Measurements from ENCODE around the gene NHS. TPM values are rescaled to one million over a fixed set of nuclear protein-coding genes. Genes with fewer than 3 reads are reported as not detected.

The NHS gene
- total and polyA plus RNA-seq, 2 of the 4 experiments (the other 2 are of a cell fraction), result 0.36 to 0.90 TPM

DNA sequence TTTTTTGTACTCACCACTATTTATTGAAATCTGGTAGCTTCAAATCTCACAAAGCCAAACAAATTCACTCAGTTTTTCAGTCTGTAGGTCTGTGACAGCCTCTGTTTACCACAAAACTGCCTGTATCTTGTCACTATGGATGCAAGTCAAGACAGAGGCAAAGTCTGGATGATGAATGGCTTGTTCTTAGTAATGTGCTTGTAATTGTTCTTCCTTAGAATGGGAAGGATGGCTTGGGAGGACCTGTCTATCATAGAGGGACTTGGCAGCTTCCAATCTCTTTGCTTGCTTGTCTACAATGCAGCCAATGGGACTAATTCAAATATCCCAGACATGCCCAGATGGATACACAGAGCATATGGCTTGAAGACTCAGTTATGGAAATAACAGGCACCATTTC, 221.1 kb downstream of the NHS start:
- Histone ChIP-seq H3K4ac (ENCODE audit: low read depth, low read length) (peak overlapping the region; percentile 5; the same call in 1 of the 2 replicates), H3K4me1 (ENCODE audit: control insufficient read depth, insufficient read depth, low read length) (peaks cover 9% of the 10 kb centered on the region), H4K5ac (ENCODE audit: low read depth, low read length) (no peak overlapping the region), H3K9me1 (ENCODE audit: insufficient read depth, low read length) (peaks cover 3% of the 10 kb centered on the region; the same call in 1 of the 2 replicates), H2AK5ac (ENCODE audit: low read depth, low read length) (peak overlapping the region; percentile 36; the same call in 1 of the 2 replicates), H4K91ac (ENCODE audit: insufficient read depth, low read depth, low read length) (peak overlapping the region; percentile 13; the same call in 1 of the 2 replicates), H3K9me3 (ENCODE audit: control insufficient read depth, insufficient read depth, low read length) (no peaks in the 10 kb centered on the region), H4K8ac (ENCODE audit: low read depth in 2 of 2, low read length in 2 of 2) (no peak overlapping the region), H2AK9ac (replicated peaks; ENCODE audit: low read depth, low read length, poor library complexity) (no peak overlapping the region), H3K4me3 (ENCODE audit: insufficient read depth, low read depth, low read length) (no peak overlapping the region), H3K27ac (ENCODE audit: insufficient read depth, low read length) (no peak overlapping the region), H4K20me1 (ENCODE audit: insufficient read depth, low read length) (no peaks in the 10 kb centered on the region), H3K36me3 (ENCODE audit: control insufficient read depth, insufficient read depth, low read length) (no peaks in the 10 kb centered on the region), H3K9ac (ENCODE audit: low read depth, low read length) (no peak overlapping the region), H2BK15ac (ENCODE audit: low read depth, low read length) (no peak overlapping the region), H2BK20ac (ENCODE audit: low read depth, low read length) (peak overlapping the region; percentile 36; the same call in 1 of the 2 replicates), H3K4me2 (ENCODE audit: low read depth, low read length) (no peak overlapping the region; the same call in 1 of the 2 replicates), H3K27me3 (ENCODE audit: control insufficient read depth, insufficient read depth, low read length) (no peaks in the 10 kb centered on the region), H2AFZ (replicated peaks; ENCODE audit: low read length, poor library complexity) (no peak overlapping the region), H3K23ac (ENCODE audit: low read depth, low read length) (no peak overlapping the region), H2BK120ac (ENCODE audit: low read depth, low read length) (0 out of 2 replicates have a peak overlapping the region, but pooled peaks have one; percentile 18), H3K18ac (ENCODE audit: low read depth, low read length) (peak overlapping the region; percentile 68; the same call in 1 of the 2 replicates), H3K79me1 (ENCODE audit: low read depth in 1 of 2, low read length in 2 of 2) (no peaks in the 10 kb centered on the region), H3K14ac (replicated peaks; ENCODE audit: low read depth, low read length) (no peak overlapping the region), H3K56ac (ENCODE audit: extremely low read depth, insufficient read depth, low read length) (no peak overlapping the region), H2BK5ac (ENCODE audit: low read depth, low read length, poor library complexity, severe bottlenecking) (no peak overlapping the region)
- CTCF ChIA-PET, result interaction anchor here (0.6 kb wide), 1 partner anchor 40 kb away, joined by 5 read pairs; no protein-coding TSS in a partner anchor
- ATAC-seq (ENCODE audit: low read depth), result no peak
- POLR2A ChIA-PET (ENCODE audit: unreplicated experiment), result no interaction called here
- dilution Hi-C loops (cut with HindIII; ENCODE audit: low sequenced_read_pairs, unreplicated experiment) (no loop called here), intact Hi-C loops (cut with micrococcal nuclease) (no loop called here), in situ Hi-C loops (cut with MboI; ENCODE audit: low sequenced_read_pairs) (no loop called here)
- no TSS peak for BruUV-seq (replicated peaks)
- TF ChIP-seq, protein P1, sequence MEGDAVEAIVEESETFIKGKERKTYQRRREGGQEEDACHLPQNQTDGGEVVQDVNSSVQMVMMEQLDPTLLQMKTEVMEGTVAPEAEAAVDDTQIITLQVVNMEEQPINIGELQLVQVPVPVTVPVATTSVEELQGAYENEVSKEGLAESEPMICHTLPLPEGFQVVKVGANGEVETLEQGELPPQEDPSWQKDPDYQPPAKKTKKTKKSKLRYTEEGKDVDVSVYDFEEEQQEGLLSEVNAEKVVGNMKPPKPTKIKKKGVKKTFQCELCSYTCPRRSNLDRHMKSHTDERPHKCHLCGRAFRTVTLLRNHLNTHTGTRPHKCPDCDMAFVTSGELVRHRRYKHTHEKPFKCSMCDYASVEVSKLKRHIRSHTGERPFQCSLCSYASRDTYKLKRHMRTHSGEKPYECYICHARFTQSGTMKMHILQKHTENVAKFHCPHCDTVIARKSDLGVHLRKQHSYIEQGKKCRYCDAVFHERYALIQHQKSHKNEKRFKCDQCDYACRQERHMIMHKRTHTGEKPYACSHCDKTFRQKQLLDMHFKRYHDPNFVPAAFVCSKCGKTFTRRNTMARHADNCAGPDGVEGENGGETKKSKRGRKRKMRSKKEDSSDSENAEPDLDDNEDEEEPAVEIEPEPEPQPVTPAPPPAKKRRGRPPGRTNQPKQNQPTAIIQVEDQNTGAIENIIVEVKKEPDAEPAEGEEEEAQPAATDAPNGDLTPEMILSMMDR (conservative IDR thresholded peaks at IDR 0.05; ENCODE audit: low read depth, low read length), result no peak
- no peak for TF ChIP-seq POLR2A (IDR thresholded peaks at IDR 0.05; ENCODE audit: low read depth, low read length)
- TF ChIP-seq, protein P2, sequence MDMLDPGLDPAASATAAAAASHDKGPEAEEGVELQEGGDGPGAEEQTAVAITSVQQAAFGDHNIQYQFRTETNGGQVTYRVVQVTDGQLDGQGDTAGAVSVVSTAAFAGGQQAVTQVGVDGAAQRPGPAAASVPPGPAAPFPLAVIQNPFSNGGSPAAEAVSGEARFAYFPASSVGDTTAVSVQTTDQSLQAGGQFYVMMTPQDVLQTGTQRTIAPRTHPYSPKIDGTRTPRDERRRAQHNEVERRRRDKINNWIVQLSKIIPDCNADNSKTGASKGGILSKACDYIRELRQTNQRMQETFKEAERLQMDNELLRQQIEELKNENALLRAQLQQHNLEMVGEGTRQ (IDR thresholded peaks at IDR 0.05; ENCODE audit: low read depth, low read length), result no peak
- no peak for TF ChIP-seq MAFK (IDR thresholded peaks at IDR 0.05; ENCODE audit: low read depth, low read length)
- TF ChIP-seq BHLHE40 (IDR thresholded peaks at IDR 0.05; ENCODE audit: low read depth, low read length), result no peak
- TF ChIP-seq CHD1 (IDR thresholded peaks at IDR 0.05; ENCODE audit: low read depth, low read length), result no peak
- TF ChIP-seq SMC3 (IDR thresholded peaks at IDR 0.05; ENCODE audit: low read depth, low read length), result no peak
- TF ChIP-seq MXI1 (IDR thresholded peaks at IDR 0.05; ENCODE audit: borderline replicate concordance, low read depth, low read length), result no peak
- no peak for TF ChIP-seq NFE2L2 (IDR thresholded peaks at IDR 0.05; ENCODE audit: low read depth, low read length)
- no peak for TF ChIP-seq FOS (IDR thresholded peaks at IDR 0.05; ENCODE audit: low read depth, low read length)
- no peak for DNase-seq
